Smooth muscle cell (in vitro differentiated cells): ENCODE measurements around the gene MAU2. TPM values are rescaled to one million over a fixed set of nuclear protein-coding genes. Genes with fewer than 3 reads are reported as not detected.

Experiments used
- DNase-seq: peaks from one replicate; lab custom pipeline; 2025; ENCODE audit not compliant: unreplicated experiment; lab: John Stamatoyannopoulos, UW
- H2AFZ ChIP-seq: fragments of 200-600 bp; sonication (generic); 2 replicates; pipeline ENCODE4 v1.6.0; 2016; ENCODE audit warnings: antibody characterized with exemption, low read depth, mild to moderate bottlenecking
- H3F3A ChIP-seq: fragments of 200-600 bp; sonication (generic); 2 replicates; pipeline ENCODE4 v1.6.0; 2017; ENCODE audit warnings: antibody characterized with exemption, low read depth
- H3K27ac ChIP-seq: fragments of 200-600 bp; sonication (generic); 2 replicates; pipeline ENCODE4 v1.5.1; 2016; ENCODE audit warnings: low read depth, mild to moderate bottlenecking
- H3K27me3 ChIP-seq: fragments of 200-600 bp; sonication (generic); 2 replicates; pipeline ENCODE4 v1.6.1; 2016; ENCODE audit warnings: low read depth, mild to moderate bottlenecking
- H3K36me3 ChIP-seq: fragments of 200-600 bp; sonication (generic); 2 replicates; pipeline ENCODE4 v1.5.1; 2016; ENCODE audit warnings: low read depth
- H3K4me1 ChIP-seq: fragments of 200-600 bp; sonication (generic); 2 replicates; pipeline ENCODE4 v1.5.1; 2016; ENCODE audit warnings: low read depth
- H3K4me2 ChIP-seq: fragments of 200-600 bp; sonication (generic); 2 replicates; pipeline ENCODE4 v1.6.0; 2016; ENCODE audit warnings: mild to moderate bottlenecking
- H3K4me3 ChIP-seq: fragments of 200-600 bp; sonication (generic); 2 replicates; pipeline ENCODE4 v1.5.1; 2016; ENCODE audit warnings: mild to moderate bottlenecking
- H3K79me2 ChIP-seq: fragments of 200-600 bp; sonication (generic); 2 replicates; pipeline ENCODE4 v1.6.0; 2016; ENCODE audit warnings: low read depth, mild to moderate bottlenecking
- H3K9ac ChIP-seq: fragments of 200-600 bp; sonication (generic); 2 replicates; pipeline ENCODE4 v1.6.0; 2016; ENCODE audit warnings: low read depth
- H3K9me3 ChIP-seq: fragments of 200-600 bp; sonication (generic); replicated peaks from 2 replicates; pipeline ENCODE4 v1.5.1; 2016; ENCODE audit warnings: low read depth
- H4K20me1 ChIP-seq: fragments of 200-600 bp; sonication (generic); 2 replicates; pipeline ENCODE4 v1.6.0; 2016; ENCODE audit warnings: low read depth
- CTCF ChIP-seq: fragments of 200-600 bp; sonication (generic); IDR thresholded peaks from 2 replicates; pipeline ENCODE4 v1.5.1; 2017; ENCODE audit warnings: borderline replicate concordance, mild to moderate bottlenecking, antibody characterized with exemption; ENCODE audit not compliant: insufficient read depth, poor library complexity, severe bottlenecking
- WGBS: methylation state at CpG from one replicate; pipeline ENCODE4 v1.1.7; 2016; ENCODE audit warnings: low lambda C conversion rate; 5-methylcytosine and 5-hydroxymethylcytosine counted together
- polyA plus RNA-seq: library from polyadenylated mRNA; unstranded; fragments of >200 nt; fragmentation: Nextera tagmentation; extraction: Ambion mirVana; gene quantifications from 2 replicates; pipeline ENCODE4 v1.2.1, GENCODE V29; 2016
- total RNA-seq: library from RNA; depleted of rRNA; stranded (reverse); fragments of >200 nt; gene quantifications from 2 replicates; pipeline ENCODE4 v1.2.3, GENCODE V29; 2014

MAU2 gene
- total and polyA plus RNA-seq, 2 experiments from 2014 or later: 19.9 to 28.0 TPM

GRCh38 chr19:19315444-19315843, 5.2 kb upstream of the MAU2 start:
- Histone ChIP-seq H3K27ac (no peak overlapping the region), H3K79me2 (peaks cover 36% of the 10 kb centered on the region), H2AFZ (no peak overlapping the region), H3K4me2 (no peak overlapping the region), H3K9me3 (no peaks in the 10 kb centered on the region), H3K27me3 (no peaks in the 10 kb centered on the region), H3K4me3 (no peak overlapping the region), H3F3A (no peaks in the 10 kb centered on the region), H3K4me1 (peaks cover 5% of the 10 kb centered on the region), H3K9ac (no peak overlapping the region), H4K20me1 (peaks cover 6% of the 10 kb centered on the region), H3K36me3 (no peaks in the 10 kb centered on the region)
- TF ChIP-seq CTCF: no peak
- DNase-seq: no peak
- 94% methylated on average over 2 of the region's 2 CpGs for WGBS

- Histone ChIP-seq H3K36me3 (no peaks in the 10 kb centered on the region), H3K9me3 (no peaks in the 10 kb centered on the region), H3K4me3 (no peak overlapping the region), H3K79me2 (peaks cover 40% of the 10 kb centered on the region), H2AFZ (no peak overlapping the region), H4K20me1 (peaks cover 4% of the 10 kb centered on the region), H3F3A (no peaks in the 10 kb centered on the region), H3K9ac (no peak overlapping the region), H3K27me3 (no peaks in the 10 kb centered on the region), H3K4me1 (peaks cover 5% of the 10 kb centered on the region), H3K27ac (no peak overlapping the region), H3K4me2 (no peak overlapping the region)
- TF ChIP-seq CTCF: no peak
- 96% methylated on average over 1 of the region's 1 CpG for WGBS
- no peak for DNase-seq
Observed at GRCh38 chr19:19316082-19316481, 4.5 kb upstream of the MAU2 start.

GRCh38 chr19:19319732-19320360, 783 bp upstream of the MAU2 start:
- Histone ChIP-seq H3K4me1 (peaks cover 10% of the 10 kb centered on the region), H3K9ac (peak overlapping the region; percentile 94), H2AFZ (peak overlapping the region; percentile 84), H4K20me1 (no peaks in the 10 kb centered on the region), H3K36me3 (no peaks in the 10 kb centered on the region), H3K9me3 (no peaks in the 10 kb centered on the region), H3K27me3 (no peaks in the 10 kb centered on the region), H3F3A (no peaks in the 10 kb centered on the region), H3K4me3 (peak overlapping the region; percentile 94), H3K79me2 (peaks cover 74% of the 10 kb centered on the region), H3K4me2 (peak overlapping the region; percentile 91), H3K27ac (peak overlapping the region; percentile 91)
- DNase-seq: no peak
- no peak for TF ChIP-seq CTCF
- 11% methylated on average over 32 of the region's 32 CpGs for WGBS

GRCh38 chr19:19321141-19321577, 530 bp downstream of the MAU2 start:
- H3K9ac ChIP-seq: peak overlapping the region; percentile 94
- H3K4me3 ChIP-seq: peak overlapping the region; percentile 94
- H4K20me1 ChIP-seq: peaks cover 12% of the 10 kb centered on the region
- H3K36me3 ChIP-seq: no peaks in the 10 kb centered on the region
- TF ChIP-seq CTCF: no peak
- H3K27ac ChIP-seq: peak overlapping the region; percentile 91
- no peak for DNase-seq
- no peaks in the 10 kb centered on the region for H3F3A ChIP-seq
- peak overlapping the region; percentile 91 for H3K4me2 ChIP-seq
- 3% methylated on average over 29 of the region's 34 CpGs for WGBS
- peaks cover 10% of the 10 kb centered on the region for H3K4me1 ChIP-seq
- H3K9me3 ChIP-seq: no peaks in the 10 kb centered on the region
- no peaks in the 10 kb centered on the region for H3K27me3 ChIP-seq
- peaks cover 87% of the 10 kb centered on the region for H3K79me2 ChIP-seq
- H2AFZ ChIP-seq: peak overlapping the region; percentile 84
